NCI-H187 treated with DMSO at 0.1 percent for 48 hours (cell line): ENCODE measurements around the gene EVC.
"Not testable (repeated sequence)": the region's sequence is repeated elsewhere in the genome, so short reads cannot be mapped to it uniquely, and the experiment has no call there.

Source experiments
- DNase-seq: peaks from one replicate; lab custom pipeline; 2025; lab: John Stamatoyannopoulos, UW

EVC gene

DNA sequence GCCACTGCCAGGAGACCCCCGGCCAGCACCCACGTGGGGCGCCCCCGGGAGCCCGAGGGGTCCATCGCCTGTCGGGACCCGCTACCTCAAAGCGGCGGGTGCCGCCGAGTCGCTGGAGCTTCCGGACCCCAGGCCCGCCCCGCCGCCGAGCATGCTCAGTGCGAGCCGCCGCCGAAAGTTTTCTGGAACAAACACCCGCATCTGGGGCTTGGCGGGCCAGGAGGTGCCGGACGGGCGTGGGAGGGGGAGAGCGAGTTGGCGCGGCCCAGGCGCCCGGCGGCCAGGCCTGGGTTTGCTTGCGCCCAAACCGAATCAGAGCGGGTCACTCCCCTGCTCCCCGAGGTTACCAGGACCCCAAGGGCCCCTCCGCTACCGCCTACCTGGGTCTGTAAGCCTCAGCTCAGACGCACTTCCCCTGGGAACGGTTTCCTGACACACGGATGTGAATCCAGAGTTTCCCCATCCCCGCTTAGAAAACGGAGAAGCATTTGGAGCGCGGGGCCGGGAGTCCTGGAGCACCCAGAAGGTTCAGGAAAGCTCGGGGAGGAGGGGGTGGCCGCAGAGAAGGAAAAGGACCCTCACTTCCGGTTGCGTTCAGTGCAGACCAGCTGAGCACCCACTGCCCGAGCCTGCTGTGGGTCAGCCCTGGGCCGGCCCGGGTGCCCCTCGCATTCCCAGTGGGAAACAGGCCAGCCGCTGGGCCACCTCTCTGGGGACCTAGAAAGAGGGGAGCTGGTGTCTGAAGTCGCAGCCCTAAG is 2.4 kb upstream of the EVC start, which contains the start of gene EVC2:
Gene EVC2 (minus strand): TSS at position 111 of the 758 bp plus-strand sequence. CDS start 46 bp downstream, at position 65.
- no peak for DNase-seq

DNA sequence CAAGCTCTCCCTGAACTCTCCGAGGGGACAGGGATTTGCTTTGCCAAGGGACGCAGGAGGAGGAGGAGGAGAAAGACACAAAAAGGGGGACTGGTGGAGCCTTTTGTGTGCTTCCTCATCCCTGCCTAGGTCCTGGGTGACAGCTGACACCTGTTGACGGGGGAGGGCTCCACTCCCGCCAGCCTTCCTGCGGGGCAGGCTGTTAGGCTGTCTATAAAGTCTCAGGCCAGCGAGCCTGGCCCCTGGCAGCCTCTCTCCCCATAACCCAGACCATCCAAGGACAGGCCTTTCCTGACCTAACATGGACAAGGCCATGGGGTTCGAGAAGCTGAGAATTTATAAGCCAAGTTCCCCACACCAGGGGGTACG is 1.8 kb upstream of the EVC start:
- DNase-seq = no peak

DNA sequence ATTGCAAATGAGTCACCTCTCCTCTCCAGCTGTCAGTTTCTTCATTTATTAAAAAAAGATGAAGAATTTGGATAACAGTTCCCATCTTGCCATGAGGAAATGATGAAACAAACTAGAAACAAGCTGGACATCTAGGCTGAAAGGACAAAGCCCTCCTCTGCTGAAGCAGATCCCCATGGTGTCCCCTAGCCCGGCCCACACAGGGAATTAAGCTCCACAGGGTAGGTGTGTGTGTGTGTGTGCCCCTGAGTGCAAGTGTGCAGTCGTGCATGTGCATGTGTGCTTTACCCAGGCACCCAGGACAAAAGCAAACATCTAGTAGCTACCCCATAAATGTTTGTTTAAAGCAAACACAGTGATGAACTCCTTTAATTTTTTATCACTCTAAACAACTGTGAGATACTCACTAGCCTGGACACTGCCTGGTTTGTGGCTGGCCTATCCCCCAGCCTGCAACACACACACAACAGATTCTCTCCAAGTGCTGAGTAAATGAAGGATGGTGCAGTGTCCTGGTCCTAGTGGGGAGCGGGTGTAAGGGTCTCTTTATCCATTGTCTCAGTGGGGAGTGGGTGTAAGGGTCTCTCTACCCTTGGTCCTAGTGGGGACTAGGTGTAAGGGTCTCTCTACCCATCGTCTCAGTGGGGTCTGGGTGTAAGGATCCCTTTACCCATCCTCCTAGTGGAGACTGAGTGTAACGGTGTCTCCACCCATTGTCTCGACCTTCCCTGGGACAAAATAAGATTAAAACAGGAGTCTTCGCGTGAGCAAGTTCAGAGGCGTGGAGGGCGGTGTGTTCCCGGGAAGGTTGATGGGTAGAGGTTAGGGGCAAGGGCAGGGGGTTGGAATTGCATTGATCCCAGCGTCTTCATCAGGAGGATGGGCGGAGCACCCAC is 688 bp upstream of the EVC start:
- DNase-seq = no peak

DNA sequence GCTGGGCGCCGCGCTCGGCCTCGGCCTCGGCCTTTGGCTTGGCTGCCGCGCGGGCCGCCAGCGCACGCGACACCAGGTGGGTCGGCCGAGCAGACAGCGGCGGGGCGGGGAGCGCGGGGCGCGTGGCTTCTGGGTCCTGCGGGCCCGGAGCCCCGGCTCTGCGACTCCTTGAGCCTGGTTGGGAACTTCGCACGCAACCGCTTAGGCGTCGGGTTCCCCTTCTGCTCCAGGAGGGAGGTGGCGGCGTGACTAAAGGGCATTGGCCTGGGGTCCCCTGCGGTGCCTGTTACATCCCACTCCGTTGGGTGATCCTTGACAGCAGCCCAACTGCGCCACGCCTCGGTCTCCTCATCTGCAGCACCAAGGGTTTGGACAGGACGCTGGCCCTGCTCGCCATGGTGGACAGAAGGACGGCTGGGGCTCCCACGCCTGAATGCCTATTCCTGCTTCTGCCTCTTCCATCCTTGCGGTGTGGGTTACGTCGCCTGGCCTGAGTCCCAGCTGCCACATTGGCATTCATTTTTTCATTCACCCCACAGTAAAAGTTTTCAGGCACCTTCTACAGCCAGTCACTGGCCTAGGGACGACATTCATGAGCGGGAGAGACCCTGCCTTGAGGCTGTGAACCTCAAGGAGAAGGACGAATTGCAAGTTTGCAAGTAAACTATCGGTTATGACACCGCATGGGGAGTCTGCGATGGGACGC is 631 bp downstream of the EVC start:
- no peak for DNase-seq

DNA sequence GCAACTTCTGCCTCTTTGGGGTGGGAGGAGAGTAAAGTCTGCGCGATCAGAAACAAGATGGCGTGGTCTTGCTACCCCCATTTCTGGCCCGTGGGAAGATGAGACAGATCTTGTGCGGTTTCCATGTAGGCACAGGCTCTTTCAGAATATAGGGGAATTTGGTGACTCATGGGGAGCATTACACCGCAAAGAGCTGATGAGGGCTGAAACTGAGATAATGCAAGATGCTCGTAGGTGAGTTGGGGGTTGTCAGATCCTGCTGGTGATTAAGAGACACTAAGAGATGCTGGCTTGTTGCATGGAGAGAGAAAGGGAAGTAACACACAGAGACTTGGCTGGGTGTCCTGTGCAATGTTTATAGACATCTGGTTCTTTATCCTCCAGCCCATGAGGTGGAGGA is 1.5 kb downstream of the EVC start:
- no peak for DNase-seq

DNA sequence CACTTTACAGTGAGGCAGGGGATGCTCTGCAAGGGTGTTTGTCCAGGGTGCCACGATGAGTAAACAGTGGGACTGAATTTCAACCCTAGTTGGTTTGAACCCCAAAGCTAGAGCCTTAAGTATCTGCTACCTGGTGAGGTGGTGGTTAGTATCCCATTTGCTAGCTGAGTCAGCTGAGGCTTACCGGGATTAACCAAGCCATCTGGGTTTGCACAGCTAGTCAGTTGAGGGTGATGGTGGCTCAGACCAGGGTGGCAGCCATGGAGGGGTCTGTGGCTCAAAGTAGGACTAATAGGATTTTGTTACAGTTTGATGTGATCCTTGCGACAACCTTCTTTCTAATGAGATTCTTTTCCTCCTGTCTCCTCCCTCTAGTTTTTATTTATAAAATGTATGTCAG is 1.9 kb downstream of the EVC start:
- DNase-seq = no peak

DNA sequence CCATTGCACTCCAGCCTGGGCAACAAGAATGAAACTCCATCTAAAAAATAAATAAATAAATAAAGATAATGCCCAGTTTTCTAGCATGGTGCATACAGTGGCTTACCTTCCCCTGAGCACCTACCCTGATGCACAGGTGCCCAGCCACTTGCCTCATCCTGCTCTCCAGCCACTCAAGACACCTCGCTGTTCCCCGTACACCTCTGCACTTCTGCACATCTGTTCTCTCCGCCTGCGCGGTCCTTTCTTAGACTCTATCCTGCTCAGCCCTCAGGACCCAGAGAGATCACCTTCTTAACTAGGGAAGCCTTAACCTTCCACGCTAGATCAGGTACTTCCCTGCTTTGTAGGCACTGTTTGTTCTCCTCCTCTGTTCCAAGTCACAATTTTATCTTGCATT is 2.9 kb downstream of the EVC start:
- no peak for DNase-seq

DNA sequence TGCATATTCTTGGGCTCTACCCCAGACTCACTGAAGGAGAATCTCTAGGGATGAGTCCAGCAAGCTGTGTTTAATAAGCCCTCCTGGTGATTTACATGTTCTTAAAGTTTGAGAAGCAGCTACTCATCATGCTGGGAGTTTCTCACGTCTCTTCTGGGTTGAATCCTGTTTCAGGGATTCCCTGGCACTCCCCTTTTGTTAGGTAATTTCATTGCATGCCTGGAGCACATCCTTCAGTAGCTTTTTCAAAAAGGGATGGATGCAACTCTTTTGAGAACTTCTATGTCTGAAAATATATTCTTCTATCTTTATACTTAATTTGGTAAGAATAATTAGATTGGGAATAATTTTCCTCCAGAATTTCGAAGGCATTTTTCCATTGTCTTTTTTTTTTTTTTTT is 4.4 kb downstream of the EVC start:
- DNase-seq = no peak

DNA sequence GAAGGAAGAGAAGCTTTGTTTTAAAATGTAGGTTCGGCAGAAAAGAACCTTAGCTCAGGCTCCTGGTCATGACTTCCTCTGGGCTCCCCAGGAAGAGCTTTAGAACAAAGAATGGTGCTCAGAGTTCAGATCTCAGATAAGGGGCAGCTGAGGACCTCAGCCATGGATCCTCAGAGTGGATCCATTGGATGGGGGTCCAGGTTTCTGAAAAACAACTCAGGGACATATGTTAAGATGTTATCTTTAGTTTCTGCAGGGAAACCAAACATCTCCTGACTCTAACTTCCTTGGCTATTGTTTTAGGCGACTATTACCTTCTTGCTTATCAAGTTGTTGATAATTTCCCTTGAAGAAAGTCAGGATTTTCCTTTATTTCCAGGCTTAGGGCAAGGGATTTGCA is 5.4 kb downstream of the EVC start:
- no peak for DNase-seq

DNA sequence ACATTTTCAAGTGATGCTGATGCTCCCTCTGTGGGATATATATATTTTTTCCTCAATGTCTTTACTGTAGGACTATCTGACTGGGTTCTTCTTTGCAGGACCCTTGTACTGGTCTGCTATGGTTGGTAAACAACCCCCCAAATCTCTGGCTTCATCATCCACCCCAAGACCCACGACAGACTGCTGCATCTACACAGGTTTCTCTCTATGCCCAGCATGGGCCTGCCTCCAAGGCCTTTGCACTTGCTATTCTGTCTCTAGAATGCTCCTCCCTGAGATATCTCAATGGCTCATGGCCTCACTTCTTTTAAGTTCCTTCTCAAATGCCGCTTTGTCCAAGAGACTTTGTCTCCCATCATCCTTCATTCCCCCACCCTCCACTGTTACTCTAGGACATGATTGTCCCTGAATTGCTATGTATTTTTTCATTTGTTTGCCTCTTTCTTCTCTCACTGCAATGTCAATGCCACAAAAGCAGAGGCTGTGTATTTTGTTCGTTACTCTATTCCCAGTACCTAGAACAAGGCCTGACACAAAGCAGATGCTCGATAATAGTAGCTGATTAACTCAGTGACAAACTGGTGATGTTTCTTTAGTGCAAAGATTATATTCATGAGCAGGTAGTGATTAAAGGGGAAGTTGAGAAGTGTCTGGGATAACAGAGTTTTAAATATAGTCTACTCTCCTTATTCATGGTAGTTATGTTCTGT is 6.6 kb downstream of the EVC start:
- no peak for DNase-seq

DNA sequence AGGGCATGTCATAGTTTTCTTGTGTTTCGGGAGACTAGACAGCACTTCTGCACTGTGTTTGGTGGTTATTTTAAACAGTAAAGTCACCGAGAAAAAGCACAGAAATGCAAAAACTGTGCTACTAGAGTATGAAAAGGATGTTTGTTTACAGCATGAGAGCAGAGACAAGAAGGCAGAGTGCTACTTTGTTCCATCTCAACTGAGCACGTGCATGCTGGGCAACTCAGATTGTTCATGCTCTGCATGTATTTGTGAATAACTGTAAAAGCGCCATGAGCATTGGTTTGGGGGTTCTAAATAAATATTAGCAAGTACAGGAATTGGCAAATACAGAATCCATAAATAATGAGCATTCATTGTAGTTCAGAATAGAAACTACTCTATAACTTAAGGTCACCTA is 7.4 kb downstream of the EVC start:
- no peak for DNase-seq

DNA sequence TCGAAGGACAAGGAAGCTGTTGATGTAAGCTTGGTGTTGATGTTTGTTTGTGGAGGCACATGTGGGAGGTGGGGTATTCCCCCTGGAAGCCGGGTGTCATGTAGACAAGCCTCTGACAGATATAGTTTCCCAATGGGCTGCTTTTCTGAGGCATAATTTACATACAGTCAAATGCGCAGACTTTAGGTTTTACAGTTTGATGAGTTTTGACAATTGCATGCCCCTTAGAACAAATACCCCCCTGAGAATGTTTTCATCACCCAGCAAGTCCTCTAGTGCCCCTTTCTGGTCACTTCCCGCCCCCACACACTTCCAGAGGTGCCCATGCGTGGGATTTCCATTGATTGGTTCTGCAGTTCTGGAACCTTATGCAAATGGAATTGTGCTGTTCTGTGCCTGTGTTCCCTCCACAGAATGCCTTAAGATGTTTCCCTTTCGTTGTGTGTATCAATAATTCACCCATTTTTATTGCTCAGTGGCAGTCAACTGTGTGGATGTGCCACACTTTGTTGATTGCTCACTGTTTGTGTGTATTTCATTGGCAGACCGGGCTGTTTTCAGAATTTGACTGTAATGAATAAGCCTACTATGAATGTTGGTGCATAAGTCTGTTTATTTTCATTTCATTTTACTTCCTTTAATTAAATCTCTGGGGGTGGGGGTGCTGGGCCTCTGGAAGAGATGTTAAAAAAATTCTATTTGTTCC is 8.5 kb downstream of the EVC start:
- no peak for DNase-seq

DNA sequence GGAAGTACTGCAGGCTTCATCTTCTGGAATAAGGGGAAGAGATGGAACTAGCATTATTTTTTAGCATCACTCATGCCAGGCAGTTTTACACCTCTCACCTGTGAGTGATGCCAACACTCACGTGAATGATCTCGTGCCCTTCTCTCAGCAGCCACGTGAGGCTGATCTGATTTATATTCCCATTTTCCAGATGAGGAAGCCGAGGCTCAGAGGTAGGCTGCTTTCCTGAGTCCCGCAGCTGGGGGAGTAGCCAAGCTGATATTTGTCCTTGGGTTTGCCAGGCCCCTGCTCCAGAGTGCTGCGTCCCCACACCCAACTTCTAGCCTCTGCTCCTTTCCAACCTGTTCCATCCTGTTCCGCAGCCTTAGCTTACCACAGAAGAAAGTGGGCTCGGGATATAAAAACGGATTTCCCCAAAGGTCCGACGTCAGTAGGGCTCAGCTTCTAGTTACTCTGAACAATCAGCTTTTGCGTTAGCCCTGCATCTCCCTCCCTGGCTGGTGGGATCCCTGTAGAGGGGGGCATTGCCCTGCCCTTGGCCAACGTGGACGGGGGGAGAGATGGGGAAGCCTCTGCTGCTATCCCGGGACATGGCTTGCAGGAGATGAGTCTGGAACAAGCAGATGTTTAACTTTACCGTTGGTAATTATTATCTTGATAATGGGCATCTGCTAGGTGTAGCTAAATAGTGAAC is 9.3 kb downstream of the EVC start:
- DNase-seq = no peak

DNA sequence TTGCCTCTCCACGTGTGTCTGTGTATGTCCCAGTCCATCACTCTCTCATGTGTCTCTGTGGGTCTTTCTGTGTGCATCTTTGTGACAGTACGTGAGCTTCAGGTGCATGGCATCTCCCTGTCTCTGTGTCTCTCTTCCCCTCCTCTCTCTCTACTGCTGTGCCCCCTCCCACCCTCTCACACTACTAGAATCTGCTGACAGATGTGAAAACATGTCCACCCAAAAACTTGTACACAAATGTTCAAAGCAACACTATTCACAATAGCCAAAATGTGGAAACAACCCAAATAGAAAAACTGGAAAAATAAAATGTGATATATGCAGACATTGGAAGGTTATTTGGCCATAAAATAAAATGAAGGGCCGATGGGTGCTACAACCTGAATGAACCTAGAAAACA is 10.0 kb downstream of the EVC start:
- DNase-seq = no peak

DNA sequence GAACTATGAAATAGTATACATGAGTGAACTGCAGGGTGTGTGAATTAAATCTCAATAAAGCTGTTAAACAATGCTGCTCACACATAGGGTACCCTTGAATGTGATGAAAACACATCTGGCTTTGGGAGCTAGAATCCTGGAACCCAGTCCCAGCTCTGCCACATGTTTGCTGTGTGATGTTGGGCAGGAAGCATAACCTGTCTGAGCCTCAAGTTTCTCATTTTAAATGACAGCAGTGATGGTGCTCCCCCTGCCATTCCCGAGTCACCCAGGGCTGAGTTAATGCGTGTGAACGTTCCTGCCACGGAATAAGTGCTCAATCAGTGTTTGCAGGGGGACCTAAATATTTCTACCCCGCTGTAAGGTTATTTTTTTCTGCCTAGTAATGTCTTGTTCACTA is 10.9 kb downstream of the EVC start:
- no peak for DNase-seq

DNA sequence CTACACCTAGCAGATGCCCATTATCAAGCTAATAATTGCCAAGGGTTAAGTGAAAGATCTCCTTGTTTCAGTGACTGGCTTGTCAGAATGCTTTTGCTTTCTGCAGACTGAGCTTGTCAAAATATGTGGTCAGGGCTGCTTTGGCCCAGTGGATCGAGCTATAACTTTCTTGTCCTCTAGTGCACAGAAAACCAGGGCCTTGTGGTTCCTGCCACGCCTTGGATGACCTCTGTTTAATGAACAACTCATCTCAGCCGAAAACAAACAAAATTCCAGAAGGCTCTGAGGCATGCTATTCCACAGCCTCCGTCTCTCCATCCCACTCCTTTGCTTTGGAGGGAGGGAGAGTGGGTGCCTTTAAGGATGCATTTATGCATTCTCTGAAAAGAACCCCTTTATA is 11.3 kb downstream of the EVC start:
- DNase-seq = no peak

DNA sequence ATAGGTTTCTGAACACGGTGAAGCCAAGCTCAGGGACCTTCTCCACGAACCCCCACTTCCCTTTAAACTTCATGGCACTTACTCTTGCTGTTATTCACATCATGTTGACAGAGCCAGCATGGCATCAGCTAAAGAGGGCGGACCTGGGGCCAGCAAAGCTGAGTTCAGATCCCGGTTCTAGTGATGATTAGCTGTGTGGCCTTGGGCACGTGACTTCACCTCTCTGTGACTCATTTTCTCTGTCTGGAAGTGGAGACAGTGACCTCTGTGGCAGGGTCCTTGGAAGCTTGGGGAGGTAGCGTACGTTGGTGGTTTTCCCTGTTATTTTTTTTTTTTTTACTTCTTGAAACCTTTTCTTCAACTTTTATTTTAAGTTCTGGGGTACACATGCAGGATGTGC is 13.4 kb downstream of the EVC start:
- no peak for DNase-seq

DNA sequence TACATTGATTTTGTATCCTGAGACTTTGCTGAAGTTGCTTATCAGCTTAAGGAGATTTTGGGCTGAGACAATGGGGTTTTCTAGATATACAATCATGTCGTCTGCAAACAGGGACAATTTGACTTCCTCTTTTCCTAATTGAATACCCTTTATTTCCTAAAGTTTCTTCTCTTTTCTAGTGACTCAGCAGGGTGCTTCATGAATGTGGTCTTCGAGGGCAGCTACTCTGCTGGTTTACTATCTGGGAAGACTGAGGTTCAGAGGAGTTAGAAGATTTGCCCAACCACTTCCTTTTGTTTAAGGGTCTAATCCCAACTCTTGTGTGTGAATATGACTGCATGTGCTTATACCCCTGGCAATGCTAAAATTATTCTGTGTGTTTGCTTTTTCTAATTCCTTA is 17.4 kb downstream of the EVC start:
- DNase-seq = not testable (repeated sequence)

DNA sequence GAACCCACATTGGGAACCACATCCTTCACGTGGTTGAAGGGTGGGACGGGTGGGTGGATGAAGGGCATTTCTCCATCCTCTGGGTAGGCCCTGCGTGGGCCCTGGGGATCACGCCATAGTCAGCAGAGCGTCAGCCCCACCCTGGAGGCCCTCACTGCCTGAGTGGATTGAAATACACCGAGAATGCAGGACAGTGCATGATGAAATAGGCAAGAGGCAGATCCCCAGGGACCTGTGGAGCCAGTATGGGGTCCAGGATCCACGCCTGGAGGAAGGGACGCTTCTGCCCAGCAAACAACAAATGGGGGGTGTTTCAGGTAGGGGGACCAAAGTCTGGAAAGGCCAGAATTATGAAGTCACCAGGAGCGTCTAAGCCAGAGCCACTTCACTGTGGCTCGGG is 19.4 kb downstream of the EVC start:
- no peak for DNase-seq

DNA sequence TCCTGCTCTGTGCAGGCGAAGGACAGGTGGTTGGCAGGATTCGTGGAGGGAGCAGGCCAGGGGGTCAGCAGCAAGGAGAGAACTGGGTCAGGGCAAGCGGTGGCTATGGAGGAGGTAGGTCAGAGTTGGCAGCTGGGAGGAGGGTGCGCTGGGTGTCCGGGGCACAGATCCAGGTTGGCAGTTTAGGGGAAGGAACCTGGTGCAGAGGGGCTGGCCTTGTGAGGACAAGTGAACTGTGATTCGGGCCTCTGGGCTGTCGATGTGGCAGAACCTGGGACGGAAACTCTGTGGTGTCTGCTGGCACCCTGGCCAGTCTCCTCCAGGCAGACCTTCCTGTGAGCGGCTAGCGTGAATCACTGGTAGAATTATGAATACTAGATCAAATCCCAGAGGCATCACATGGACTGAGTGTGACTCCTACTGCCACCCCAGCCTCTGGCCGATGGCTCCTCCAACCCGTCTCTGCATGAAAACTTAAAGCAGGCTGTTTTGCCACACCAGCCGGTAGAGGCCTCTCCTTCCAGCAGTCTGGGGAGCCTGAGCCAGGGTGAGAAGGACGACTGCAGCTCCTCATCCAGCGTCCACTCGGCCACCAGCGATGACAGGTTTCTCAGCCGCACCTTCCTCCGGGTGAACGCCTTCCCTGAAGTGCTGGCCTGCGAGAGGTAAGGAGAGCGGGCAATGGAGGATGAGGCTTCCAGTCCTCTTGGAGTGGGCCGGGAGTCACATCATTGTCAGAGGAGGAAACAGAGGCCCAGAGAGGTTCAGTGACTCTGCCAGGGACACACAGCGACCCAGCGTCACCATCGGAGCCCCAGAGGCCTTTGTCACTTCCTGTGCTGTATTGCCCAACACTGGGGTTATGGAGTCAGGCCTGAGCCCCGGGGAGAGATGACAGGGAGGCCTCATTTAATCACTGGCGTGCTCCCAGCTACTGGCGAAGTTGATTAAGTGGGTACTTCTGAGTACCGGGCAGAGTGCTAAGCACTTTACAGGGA is 20.3 kb downstream of the EVC start:
- DNase-seq = no peak
